ENCODE results near the gene HIPK3. TPM values are rescaled to one million over a fixed set of nuclear protein-coding genes. Genes with fewer than 3 reads are reported as not detected.

The HIPK3 gene
- total and polyA plus RNA-seq, 10 of the 15 experiments (the other 5 are each of a cell fraction or from before 2014, with no cell fraction given) = 3.4 to 26.5 (median 13.6) TPM

DNA sequence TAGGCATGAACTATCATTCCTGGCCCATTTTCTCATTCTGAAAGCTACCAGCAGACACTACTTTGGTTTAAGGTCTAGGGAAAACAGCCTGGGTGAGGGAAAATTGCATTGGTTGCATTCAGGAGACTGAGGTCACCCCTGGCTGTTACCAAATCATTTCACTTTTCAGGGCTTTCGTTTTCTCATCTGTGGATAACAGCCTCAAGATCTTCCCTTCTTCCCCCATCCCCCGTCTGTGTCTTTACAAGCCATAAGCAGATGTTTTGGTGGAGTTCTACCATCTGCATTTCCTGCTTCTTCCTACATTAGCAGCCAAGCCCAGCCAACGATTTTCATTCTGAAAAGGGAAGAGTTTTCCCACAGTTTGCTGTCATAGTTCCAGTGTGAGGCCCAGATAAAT, 130.4 kb downstream of the HIPK3 start:
- no TSS peak for BruUV-seq (replicated peaks)
- POLR2A ChIA-PET = no interaction called here
- 0% methylated on average over 3 of the region's 3 CpGs for WGBS (ENCODE audit: insufficient coverage, insufficient replicate concordance, low lambda C conversion rate, missing lambda C conversion rate)
- ATAC-seq (peak; percentile 37), DNase-seq (ENCODE audit: low read depth, low spot score) (peak; percentile 48), FAIRE-seq (peak; percentile 18)
- H3K27me3 ChIP-seq (replicated peaks in 1 of 2; ENCODE audit: control insufficient read depth in 2 of 2, insufficient read depth in 2 of 2, low read length in 1 of 2) = no peaks in the 10 kb centered on the region
- in situ Hi-C loops (cut with MboI) = no loop called here
- CTCF ChIA-PET = no interaction called here
- peak overlapping the region; percentile 39 for H2AFZ ChIP-seq (ENCODE audit: control insufficient read depth, low read depth, low read length)
- peak overlapping the region; percentile 68 for H3K4me2 ChIP-seq (ENCODE audit: control insufficient read depth, insufficient read depth)
- peak overlapping the region; percentile 85 for H3K27ac ChIP-seq (ENCODE audit: control insufficient read depth, insufficient read depth)
- RAD21 ChIA-PET (ENCODE audit: unreplicated experiment) = no interaction called here
- no peaks in the 10 kb centered on the region; the same call in 1 of the 2 replicates for H3K79me2 ChIP-seq (ENCODE audit: control insufficient read depth, insufficient read depth, low read length)
- peak overlapping the region; percentile 24; the same call in 1 of the 2 replicates for H3K9ac ChIP-seq (ENCODE audit: control insufficient read depth, insufficient read depth, low read length)
- H3K36me3 ChIP-seq (ENCODE audit: control insufficient read depth in 2 of 2, insufficient read depth in 2 of 2, low read length in 1 of 2) = no peaks in the 10 kb centered on the region
- intact Hi-C loops (cut with micrococcal nuclease; ENCODE audit: unreplicated experiment) = loop anchor here (10.0 kb wide), 1 partner anchor 667 kb away; the partner anchor contains the start of gene CAPRIN1
- H3K4me3 ChIP-seq = peak overlapping the region; percentile 37; the same call in 1 of the 2 replicates
- peaks cover 4% of the 10 kb centered on the region; the same call in 2 of the 3 replicates for H3K9me3 ChIP-seq (replicated peaks; ENCODE audit: control insufficient read depth, insufficient read depth, low read length)
- peaks cover 45% of the 10 kb centered on the region for H3K4me1 ChIP-seq (ENCODE audit: control insufficient read depth, insufficient read depth, low read length)
- SMC1A ChIA-PET (ENCODE audit: uncharacterized antibody, unreplicated experiment) = no interaction called here
- H4K20me1 ChIP-seq (ENCODE audit: control insufficient read depth, insufficient read depth) = no peaks in the 10 kb centered on the region
- no peak for TF ChIP-seq NFIC (IDR thresholded peaks at IDR 0.05; ENCODE audit: low read depth, low read length)
- no peak for TF ChIP-seq CHD4 (IDR thresholded peaks at IDR 0.05)
- no peak for TF ChIP-seq POLR2AphosphoS5 (IDR thresholded peaks at IDR 0.05; ENCODE audit: low read length)
- TF ChIP-seq NFXL1 (IDR thresholded peaks at IDR 0.05; ENCODE audit: borderline replicate concordance) = no peak
- TF ChIP-seq PML (IDR thresholded peaks at IDR 0.05; ENCODE audit: low read length) = no peak
- TF ChIP-seq, protein P1, sequence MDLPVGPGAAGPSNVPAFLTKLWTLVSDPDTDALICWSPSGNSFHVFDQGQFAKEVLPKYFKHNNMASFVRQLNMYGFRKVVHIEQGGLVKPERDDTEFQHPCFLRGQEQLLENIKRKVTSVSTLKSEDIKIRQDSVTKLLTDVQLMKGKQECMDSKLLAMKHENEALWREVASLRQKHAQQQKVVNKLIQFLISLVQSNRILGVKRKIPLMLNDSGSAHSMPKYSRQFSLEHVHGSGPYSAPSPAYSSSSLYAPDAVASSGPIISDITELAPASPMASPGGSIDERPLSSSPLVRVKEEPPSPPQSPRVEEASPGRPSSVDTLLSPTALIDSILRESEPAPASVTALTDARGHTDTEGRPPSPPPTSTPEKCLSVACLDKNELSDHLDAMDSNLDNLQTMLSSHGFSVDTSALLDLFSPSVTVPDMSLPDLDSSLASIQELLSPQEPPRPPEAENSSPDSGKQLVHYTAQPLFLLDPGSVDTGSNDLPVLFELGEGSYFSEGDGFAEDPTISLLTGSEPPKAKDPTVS (IDR thresholded peaks at IDR 0.05; ENCODE audit: low read depth, low read length) = no peak
- TF ChIP-seq, protein P2, sequence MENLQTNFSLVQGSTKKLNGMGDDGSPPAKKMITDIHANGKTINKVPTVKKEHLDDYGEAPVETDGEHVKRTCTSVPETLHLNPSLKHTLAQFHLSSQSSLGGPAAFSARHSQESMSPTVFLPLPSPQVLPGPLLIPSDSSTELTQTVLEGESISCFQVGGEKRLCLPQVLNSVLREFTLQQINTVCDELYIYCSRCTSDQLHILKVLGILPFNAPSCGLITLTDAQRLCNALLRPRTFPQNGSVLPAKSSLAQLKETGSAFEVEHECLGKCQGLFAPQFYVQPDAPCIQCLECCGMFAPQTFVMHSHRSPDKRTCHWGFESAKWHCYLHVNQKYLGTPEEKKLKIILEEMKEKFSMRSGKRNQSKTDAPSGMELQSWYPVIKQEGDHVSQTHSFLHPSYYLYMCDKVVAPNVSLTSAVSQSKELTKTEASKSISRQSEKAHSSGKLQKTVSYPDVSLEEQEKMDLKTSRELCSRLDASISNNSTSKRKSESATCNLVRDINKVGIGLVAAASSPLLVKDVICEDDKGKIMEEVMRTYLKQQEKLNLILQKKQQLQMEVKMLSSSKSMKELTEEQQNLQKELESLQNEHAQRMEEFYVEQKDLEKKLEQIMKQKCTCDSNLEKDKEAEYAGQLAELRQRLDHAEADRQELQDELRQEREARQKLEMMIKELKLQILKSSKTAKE (IDR thresholded peaks at IDR 0.05; ENCODE audit: low read depth, poor library complexity, severe bottlenecking) = no peak
- TF ChIP-seq HCFC1 (IDR thresholded peaks at IDR 0.05; ENCODE audit: low read length) = no peak
- no peak for TF ChIP-seq CHD1 (IDR thresholded peaks at IDR 0.05; ENCODE audit: low read depth, low read length)
- no peak for TF ChIP-seq ATF7 (IDR thresholded peaks at IDR 0.05; ENCODE audit: low read depth)
- TF ChIP-seq, protein P3, sequence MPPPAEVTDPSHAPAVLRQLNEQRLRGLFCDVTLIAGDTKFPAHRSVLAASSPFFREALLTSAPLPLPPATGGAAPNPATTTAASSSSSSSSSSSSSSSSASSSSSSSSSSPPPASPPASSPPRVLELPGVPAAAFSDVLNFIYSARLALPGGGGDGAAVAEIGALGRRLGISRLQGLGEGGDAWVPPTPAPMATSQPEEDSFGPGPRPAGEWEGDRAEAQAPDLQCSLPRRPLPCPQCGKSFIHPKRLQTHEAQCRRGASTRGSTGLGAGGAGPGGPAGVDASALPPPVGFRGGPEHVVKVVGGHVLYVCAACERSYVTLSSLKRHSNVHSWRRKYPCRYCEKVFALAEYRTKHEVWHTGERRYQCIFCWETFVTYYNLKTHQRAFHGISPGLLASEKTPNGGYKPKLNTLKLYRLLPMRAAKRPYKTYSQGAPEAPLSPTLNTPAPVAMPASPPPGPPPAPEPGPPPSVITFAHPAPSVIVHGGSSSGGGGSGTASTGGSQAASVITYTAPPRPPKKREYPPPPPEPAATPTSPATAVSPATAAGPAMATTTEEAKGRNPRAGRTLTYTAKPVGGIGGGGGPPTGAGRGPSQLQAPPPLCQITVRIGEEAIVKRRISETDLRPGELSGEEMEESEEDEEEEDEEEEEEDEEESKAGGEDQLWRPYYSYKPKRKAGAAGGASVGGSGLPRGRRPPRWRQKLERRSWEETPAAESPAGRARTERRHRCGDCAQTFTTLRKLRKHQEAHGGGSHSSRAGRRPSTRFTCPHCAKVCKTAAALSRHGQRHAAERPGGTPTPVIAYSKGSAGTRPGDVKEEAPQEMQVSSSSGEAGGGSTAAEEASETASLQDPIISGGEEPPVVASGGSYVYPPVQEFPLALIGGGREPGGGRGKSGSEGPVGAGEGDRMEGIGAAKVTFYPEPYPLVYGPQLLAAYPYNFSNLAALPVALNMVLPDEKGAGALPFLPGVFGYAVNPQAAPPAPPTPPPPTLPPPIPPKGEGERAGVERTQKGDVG (CRISPR knock-in tag; IDR thresholded peaks at IDR 0.05) = no peak
- TF ChIP-seq KDM1A (IDR thresholded peaks at IDR 0.05; ENCODE audit: borderline replicate concordance) = no peak
- TF ChIP-seq NR2C2 (IDR thresholded peaks at IDR 0.05; ENCODE audit: borderline replicate concordance, control insufficient read depth, insufficient read length, low read depth) = no peak
- TF ChIP-seq GABPA (IDR thresholded peaks at IDR 0.05; ENCODE audit: low read depth) = no peak
